SK-N-SH (cell line): ENCODE data around the gene LCN9. TPM values are rescaled to one million over a fixed set of nuclear protein-coding genes. Genes with fewer than 3 reads are reported as not detected.
A peak's percentile ranks its signal among the peaks of the same experiment; 100 is the strongest.

Source experiments
- CTCF ChIA-PET: fragments of 300-600, 350-600 bp; formaldehyde crosslinking; extraction: SDS; loops from one replicate; lab custom pipeline; 2021; lab: Yijun Ruan, JAX
- POLR2A ChIA-PET: fragments of 350-600 bp; sonication (Branson Sonifier 250); formaldehyde crosslinking; extraction: SDS; loops from one replicate; lab custom pipeline; 2020; ENCODE audit warnings: antibody characterized with exemption, inconsistent platforms; lab: Yijun Ruan, JAX
- DNase-seq: peaks from one replicate; pipeline ENCODE4 v3.0.0; 2012
- H2AFZ ChIP-seq: fragments of 200-600 bp; sonication (generic); 2 replicates; pipeline ENCODE4 v1.8.1; 2016; ENCODE audit warnings: antibody characterized with exemption, mild to moderate bottlenecking, low read depth
- H3F3A ChIP-seq: fragments of 200-600 bp; sonication (generic); replicated peaks from 2 replicates; pipeline ENCODE3; 2016; ENCODE audit warnings: antibody characterized with exemption, mild to moderate bottlenecking; ENCODE audit not compliant: insufficient read depth
- H3K27ac ChIP-seq, 2 experiments: fragments of 200-500 bp in 1 of 2; fragments of 200-600 bp in 1 of 2; sonication (Bioruptor generic) in 1 of 2; sonication (generic), shearing (Covaris generic) in 1 of 2; 2 replicates each; pipeline versions ENCODE4 v1.5.1 to v1.6.1; 2014 to 2016; ENCODE audit warnings: low read depth in 2 of 2, inconsistent platforms in 1 of 2, low read length in 1 of 2, mild to moderate bottlenecking in 1 of 2, mixed read lengths in 1 of 2
- H3K27me3 ChIP-seq: fragments of 200-600 bp; sonication (generic), shearing (Covaris generic); 2 replicates; pipeline ENCODE4 v1.6.1; 2016; ENCODE audit warnings: mixed run types; ENCODE audit not compliant: insufficient read depth
- H3K36me3 ChIP-seq, 2 experiments: fragments of 200-500 bp in 1 of 2; fragments of 200-600 bp in 1 of 2; sonication (Bioruptor generic) in 1 of 2; sonication (generic) in 1 of 2; replicated peaks in 1 of 2; 2 replicates each; pipeline versions ENCODE3 to v1.5.1; 2014 to 2016; ENCODE audit warnings: low read length in 1 of 2, mild to moderate bottlenecking in 1 of 2; ENCODE audit not compliant: insufficient read depth in 2 of 2, control insufficient read depth in 1 of 2
- H3K4me1 ChIP-seq, 2 experiments: fragments of 200-500 bp in 1 of 2; fragments of 200-600 bp in 1 of 2; sonication (Bioruptor generic) in 1 of 2; sonication (generic), shearing (Covaris generic) in 1 of 2; 2 replicates each; pipeline versions ENCODE4 v1.5.1 to v1.6.1; 2014 to 2016; ENCODE audit warnings: low read depth in 1 of 2, low read length in 1 of 2, mixed run types in 1 of 2; ENCODE audit not compliant: insufficient read depth in 2 of 2, control insufficient read depth in 1 of 2
- H3K4me2 ChIP-seq: fragments of 200-600 bp; sonication (generic), shearing (Covaris generic); 2 replicates; pipeline ENCODE4 v1.6.1; 2017; ENCODE audit warnings: mixed run types
- H3K4me3 ChIP-seq, 2 experiments: fragments of 200-500 bp in 1 of 2; fragments of 200-600 bp in 1 of 2; sonication (Bioruptor generic) in 1 of 2; sonication (generic), shearing (Covaris generic) in 1 of 2; 2 replicates each; pipeline versions ENCODE4 v1.5.1 to v1.8.1; 2014 to 2016; ENCODE audit warnings: low read depth in 2 of 2, inconsistent platforms in 1 of 2, low read length in 1 of 2, mild to moderate bottlenecking in 1 of 2, mixed read lengths in 1 of 2, moderate library complexity in 1 of 2
- H3K79me2 ChIP-seq: fragments of 200-600 bp; sonication (generic); 2 replicates; pipeline ENCODE4 v1.8.1; 2017; ENCODE audit warnings: mild to moderate bottlenecking; ENCODE audit not compliant: insufficient read depth
- H3K9ac ChIP-seq: fragments of 200-600 bp; sonication (generic); 2 replicates; pipeline ENCODE4 v1.6.1; 2017; ENCODE audit warnings: mixed run types
- H3K9me2 ChIP-seq: fragments of 200-600 bp; sonication (generic); 2 replicates; pipeline ENCODE4 v1.6.1; 2017; ENCODE audit warnings: mixed run types
- H3K9me3 ChIP-seq: fragments of 200-600 bp; sonication (generic); 2 replicates; pipeline ENCODE4 v1.6.1; 2017; ENCODE audit warnings: mixed run types, mild to moderate bottlenecking, moderate library complexity
- H4K20me1 ChIP-seq: fragments of 200-600 bp; sonication (generic); 2 replicates; pipeline ENCODE4 v1.6.1; 2017; ENCODE audit warnings: mild to moderate bottlenecking, mixed run types; ENCODE audit not compliant: insufficient read depth
- CHD2 ChIP-seq: fragments of 150-350 bp; IDR thresholded peaks from 2 replicates; pipeline ENCODE4 v1.6.1; 2018; ENCODE audit warnings: low read length; ENCODE audit not compliant: partially characterized antibody
- ELF1 ChIP-seq: IDR thresholded peaks from 2 replicates; pipeline ENCODE4 v1.4.0; 2012
- EZH2phosphoT487 ChIP-seq: fragments of 200-600 bp; sonication (generic); IDR thresholded peaks from 2 replicates; pipeline ENCODE4 v1.6.1; 2017; ENCODE audit warnings: low read depth, mixed run types, mild to moderate bottlenecking, antibody characterized with exemption, moderate library complexity, borderline replicate concordance
- GABPA ChIP-seq: IDR thresholded peaks from 2 replicates; pipeline ENCODE4 v1.4.0; 2012; ENCODE audit warnings: low read depth, mild to moderate bottlenecking
- IRF3 ChIP-seq: fragments of 150-350 bp; IDR thresholded peaks from 2 replicates; pipeline ENCODE4 v1.6.1; 2016; ENCODE audit warnings: mild to moderate bottlenecking, low read depth, low read length
- JUND ChIP-seq: IDR thresholded peaks from 2 replicates; pipeline ENCODE4 v1.4.0; 2012
- MAX ChIP-seq: IDR thresholded peaks from 2 replicates; pipeline ENCODE4 v1.4.0; 2012; ENCODE audit warnings: low read depth
- MXI1 ChIP-seq: IDR thresholded peaks from 2 replicates; pipeline ENCODE4 v1.6.1; 2012; ENCODE audit warnings: mild to moderate bottlenecking, low read depth, low read length, improper control_type of control experiment
- PBX3 ChIP-seq: IDR thresholded peaks from 2 replicates; pipeline ENCODE4; 2012
- POLR2AphosphoS5 ChIP-seq: IDR thresholded peaks from 2 replicates; pipeline ENCODE4 v1.6.1; 2012; ENCODE audit warnings: low read depth, low read length
- REST ChIP-seq: IDR thresholded peaks from 2 replicates; pipeline ENCODE4 v1.6.1; 2012; ENCODE audit warnings: mild to moderate bottlenecking, low read depth, low read length, moderate library complexity
- RFX5 ChIP-seq: IDR thresholded peaks from 2 replicates; pipeline ENCODE4 v1.6.1; 2012; ENCODE audit warnings: mild to moderate bottlenecking, improper control_type of control experiment, low read length
- SIN3A ChIP-seq: IDR thresholded peaks from 2 replicates; pipeline ENCODE4 v1.6.1; 2012; ENCODE audit warnings: low read depth, mild to moderate bottlenecking, low read length, moderate library complexity, borderline replicate concordance
- SMC3 ChIP-seq: IDR thresholded peaks from 2 replicates; pipeline ENCODE4 v1.6.1; 2012; ENCODE audit warnings: low read depth, low read length, improper control_type of control experiment
- TAF1 ChIP-seq: IDR thresholded peaks from 2 replicates; pipeline ENCODE4 v1.6.1; 2012; ENCODE audit warnings: low read depth, mild to moderate bottlenecking, low read length, moderate library complexity, borderline replicate concordance
- TCF12 ChIP-seq: IDR thresholded peaks from 2 replicates; pipeline ENCODE4 v1.4.0; 2012
- TEAD4 ChIP-seq: IDR thresholded peaks from 2 replicates; pipeline ENCODE4 v1.4.0; 2012; ENCODE audit warnings: mild to moderate bottlenecking, borderline replicate concordance; ENCODE audit not compliant: insufficient read depth
- ZBTB33 ChIP-seq: IDR thresholded peaks from 2 replicates; pipeline ENCODE4 v1.4.0; 2012; ENCODE audit warnings: low read depth, borderline replicate concordance
- WGBS: methylation state at CpG from one replicate; pipeline ENCODE4 v1.1.6; 2017; ENCODE audit warnings: low lambda C conversion rate; 5-methylcytosine and 5-hydroxymethylcytosine counted together
- polyA plus RNA-seq, 3 experiments: library from polyadenylated mRNA; depleted of rRNA; stranded (reverse); fragments of >200 nt; gene quantifications; 2 replicates each; pipeline ENCODE4 v1.2.3, GENCODE V29; 2012

LCN9 gene
- polyA plus RNA-seq, 1 of the 3 experiments (the other 2 are of a cell fraction) = not detected

GRCh38 chr9:135664801-135665794 lies 2.0 kb downstream of the LCN9 start:
- no peak overlapping the region for H2AFZ ChIP-seq
- H3K4me1 ChIP-seq = peaks cover 0 to 2% of the 10 kb centered on the region in 2 experiments; a peak in 1 of 4 replicates
- WGBS = 62% methylated on average over 17 of the region's 32 CpGs
- H3K27me3 ChIP-seq = no peaks in the 10 kb centered on the region
- no peaks in the 10 kb centered on the region for H3K79me2 ChIP-seq
- H3K27ac ChIP-seq = no peak overlapping the region
- DNase-seq = peak; percentile 14
- H3K9me3 ChIP-seq = no peaks in the 10 kb centered on the region
- H4K20me1 ChIP-seq = no peaks in the 10 kb centered on the region
- no peak overlapping the region for H3K4me3 ChIP-seq
- TF ChIP-seq SMC3 = no peak
- TF ChIP-seq MXI1 = no peak
- no peak for TF ChIP-seq REST
- no peak for TF ChIP-seq SIN3A
- no peak for TF ChIP-seq TAF1
- TF ChIP-seq IRF3 = no peak
- TF ChIP-seq TCF12 = no peak
- no peak for TF ChIP-seq RFX5
- TF ChIP-seq GABPA = no peak
- TF ChIP-seq EZH2phosphoT487 = no peak
- TF ChIP-seq POLR2AphosphoS5 = no peak
- no peak for TF ChIP-seq TEAD4
- no peak for TF ChIP-seq ELF1
- no peak for TF ChIP-seq CHD2
- TF ChIP-seq MAX = no peak
- no peak for TF ChIP-seq PBX3
- no peak for TF ChIP-seq JUND
- TF ChIP-seq ZBTB33 = no peak
- TF ChIP-seq, all 33 proteins: peak for 0
- ChIA-PET POLR2A (no interaction called here), CTCF (no interaction called here)
- Histone ChIP-seq H3K9ac (no peak overlapping the region), H3K4me2 (no peak overlapping the region), H3F3A (no peaks in the 10 kb centered on the region), H3K36me3 (no peaks in the 10 kb centered on the region), H3K9me2 (no peaks in the 10 kb centered on the region)
